Metanephros (tissue), 1 donor: ENCODE measurements around the gene RIMKLB. TPM values are rescaled to one million over a fixed set of nuclear protein-coding genes. Genes with fewer than 3 reads are reported as not detected.

Experiments
- total RNA-seq: library from RNA; depleted of rRNA; stranded (reverse); fragments of >200 nt; gene quantifications from one replicate; pipeline ENCODE4 v1.2.3, GENCODE V29; 2014

Gene RIMKLB, protein sequence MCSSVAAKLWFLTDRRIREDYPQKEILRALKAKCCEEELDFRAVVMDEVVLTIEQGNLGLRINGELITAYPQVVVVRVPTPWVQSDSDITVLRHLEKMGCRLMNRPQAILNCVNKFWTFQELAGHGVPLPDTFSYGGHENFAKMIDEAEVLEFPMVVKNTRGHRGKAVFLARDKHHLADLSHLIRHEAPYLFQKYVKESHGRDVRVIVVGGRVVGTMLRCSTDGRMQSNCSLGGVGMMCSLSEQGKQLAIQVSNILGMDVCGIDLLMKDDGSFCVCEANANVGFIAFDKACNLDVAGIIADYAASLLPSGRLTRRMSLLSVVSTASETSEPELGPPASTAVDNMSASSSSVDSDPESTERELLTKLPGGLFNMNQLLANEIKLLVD
- 69.1 TPM for total RNA-seq

GRCh38 chr12:8697476-8698131, at the start of gene RIMKLB:
TSS of gene RIMKLB (plus strand) at chr12:8697991. CDS start at chr12:8713867, 15,876 bp downstream.

GRCh38 chr12:8662593-8662992, 35.2 kb upstream of the RIMKLB start, which contains the start of gene MFAP5:
TSS of gene MFAP5 (minus strand) at chr12:8662826. CDS start at chr12:8662104, 722 bp downstream.

DNA sequence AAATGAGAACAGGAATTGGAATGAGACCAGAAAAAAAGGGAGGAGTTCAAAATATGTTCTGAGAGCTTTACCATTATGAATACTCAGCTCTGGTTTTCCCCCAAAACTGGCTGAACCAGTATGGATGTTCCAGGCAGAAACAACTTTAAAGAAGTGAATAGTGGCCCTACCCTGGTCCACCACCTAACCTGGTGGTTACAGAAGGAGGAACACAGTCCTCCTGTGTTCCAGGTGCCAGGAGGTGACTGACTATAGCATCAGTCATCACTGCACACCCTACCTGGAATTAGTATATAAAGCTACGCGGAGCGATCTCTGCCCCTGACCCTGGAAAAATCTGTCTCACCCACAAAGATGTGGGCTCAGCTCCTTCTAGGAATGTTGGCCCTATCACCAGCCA, 124.5 kb downstream of the RIMKLB start, which contains the start of gene A2ML1:
TSS of gene A2ML1 (plus strand) at position 324 of the 400 bp plus-strand sequence. CDS start at position 355, 31 bp downstream.

Other genes starting within 250 kb of the RIMKLB start
- 0.12 TPM for gene CLEC6A, start 242.0 kb upstream of the RIMKLB start, total RNA-seq
- gene CLEC4D, start 184.5 kb upstream of the RIMKLB start, total RNA-seq: 1.8 TPM
- gene CLEC4E, start 157.1 kb upstream of the RIMKLB start, total RNA-seq: 1.5 TPM
- gene AICDA, start 85.1 kb upstream of the RIMKLB start, total RNA-seq: 0.23 TPM
- 42.2 TPM for gene MFAP5, start 35.2 kb upstream of the RIMKLB start, total RNA-seq
- gene A2ML1, start 124.6 kb downstream of the RIMKLB start, total RNA-seq: 0.93 TPM
- gene PHC1, start 216.5 kb downstream of the RIMKLB start, total RNA-seq: 85.9 TPM